Activated gamma-delta T cell treated with anti-CD3 and anti-CD28 coated beads, Interleukin-2, amount 50 U/mL, for 16 hours (primary cell): ENCODE results near the gene RAD52.

Source experiments
- DNase-seq: peaks from one replicate; pipeline ENCODE4 v3.0.0-alpha.2; 2020; ENCODE audit warnings: low read depth

RAD52 gene

GRCh38 chr12:913919-914698 is 35.4 kb downstream of the RAD52 start:
- DNase-seq = no peak

GRCh38 chr12:912466-913235 is 36.8 kb downstream of the RAD52 start:
- no peak for DNase-seq

GRCh38 chr12:911191-911826 is 38.2 kb downstream of the RAD52 start:
- DNase-seq = no peak

GRCh38 chr12:910416-910815 is 39.1 kb downstream of the RAD52 start:
- DNase-seq = no peak

GRCh38 chr12:909861-910260 is 39.6 kb downstream of the RAD52 start:
- no peak for DNase-seq

- DNase-seq = no peak
These were observed 41.9 kb downstream of the RAD52 start for GRCh38 chr12:907413-908185.

GRCh38 chr12:906062-906585 is 43.4 kb downstream of the RAD52 start:
- no peak for DNase-seq

- DNase-seq = no peak
These were observed 44.0 kb downstream of the RAD52 start for GRCh38 chr12:905261-906031.

GRCh38 chr12:904010-904414 is 45.5 kb downstream of the RAD52 start:
- DNase-seq = no peak

- DNase-seq = no peak
These were observed 46.4 kb downstream of the RAD52 start for GRCh38 chr12:903055-903454.

GRCh38 chr12:902581-902980 is 46.9 kb downstream of the RAD52 start:
- no peak for DNase-seq

- no peak for DNase-seq
These were observed 52.1 kb downstream of the RAD52 start for GRCh38 chr12:897386-897785.

GRCh38 chr12:896031-896430 is 53.5 kb downstream of the RAD52 start:
- DNase-seq = no peak

- no peak for DNase-seq
These were observed 55.3 kb downstream of the RAD52 start for GRCh38 chr12:894226-894625.

GRCh38 chr12:886206-886605 is 63.3 kb downstream of the RAD52 start:
- no peak for DNase-seq

- DNase-seq = no peak
These were observed 63.8 kb downstream of the RAD52 start for GRCh38 chr12:885701-886100.

- no peak for DNase-seq
These were observed 64.6 kb downstream of the RAD52 start for GRCh38 chr12:884746-885414.

- no peak for DNase-seq
These were observed 68.8 kb downstream of the RAD52 start for GRCh38 chr12:880656-881055.

GRCh38 chr12:879641-880040 is 69.9 kb downstream of the RAD52 start:
- no peak for DNase-seq

GRCh38 chr12:873954-874353 is 75.5 kb downstream of the RAD52 start:
- no peak for DNase-seq

GRCh38 chr12:870378-870777 is 79.1 kb downstream of the RAD52 start:
- DNase-seq = no peak
